Skin of body (tissue), 2 donors: ENCODE results near the gene DENND2C. TPM values are rescaled to one million over a fixed set of nuclear protein-coding genes. Genes with fewer than 3 reads are reported as not detected.
"Not testable (repeated sequence)": the region's sequence is repeated elsewhere in the genome, so short reads cannot be mapped to it uniquely, and the experiment has no call there.

Source experiments
- DNase-seq: peaks from one replicate; lab custom pipeline; 2025; lab: John Stamatoyannopoulos, UW
- total RNA-seq: library from RNA; depleted of rRNA; stranded (reverse); fragments of >200 nt; gene quantifications from one replicate; pipeline ENCODE4 v1.2.3, GENCODE V29; 2014

DENND2C gene
- total RNA-seq, 1 donor from 2014 or later, result 14.9 TPM

GRCh38 chr1:114597949-114598348 is 71.9 kb downstream of the DENND2C start:
- DNase-seq, result no peak

- DNase-seq, result no peak
Observed at GRCh38 chr1:114595602-114596001, 74.2 kb downstream of the DENND2C start.

GRCh38 chr1:114594046-114594445 is 75.8 kb downstream of the DENND2C start:
- no peak for DNase-seq

GRCh38 chr1:114589122-114589521 is 80.7 kb downstream of the DENND2C start:
- DNase-seq, result no peak

- DNase-seq, result no peak
Observed at GRCh38 chr1:114588196-114588689, 81.6 kb downstream of the DENND2C start.

GRCh38 chr1:114587203-114587991 is 82.5 kb downstream of the DENND2C start:
- DNase-seq, result no peak

GRCh38 chr1:114586513-114587047 is 83.3 kb downstream of the DENND2C start:
- DNase-seq, result no peak

GRCh38 chr1:114585231-114585630 is 84.6 kb downstream of the DENND2C start:
- DNase-seq, result no peak

GRCh38 chr1:114581335-114582287 is 88.2 kb downstream of the DENND2C start, which contains the start of gene BCAS2:
Gene BCAS2 (minus strand): TSS chr1:114581615. CDS start chr1:114581591, 24 bp downstream.
- DNase-seq, result peak; percentile 99

GRCh38 chr1:114574365-114574764 is 95.5 kb downstream of the DENND2C start:
- DNase-seq, result no peak

GRCh38 chr1:114564141-114564540 is 105.7 kb downstream of the DENND2C start:
- no peak for DNase-seq

GRCh38 chr1:114562978-114563510 is 106.8 kb downstream of the DENND2C start:
- not testable (repeated sequence) for DNase-seq

GRCh38 chr1:114561333-114561732 is 108.5 kb downstream of the DENND2C start:
- no peak for DNase-seq

- no peak for DNase-seq
Observed at GRCh38 chr1:114559356-114559755, 110.5 kb downstream of the DENND2C start.

- DNase-seq, result no peak
Observed at GRCh38 chr1:114558544-114558943, 111.3 kb downstream of the DENND2C start.

GRCh38 chr1:114554577-114554976 is 115.3 kb downstream of the DENND2C start:
- DNase-seq, result no peak

- no peak for DNase-seq
Observed at GRCh38 chr1:114552106-114552639, 117.7 kb downstream of the DENND2C start.

GRCh38 chr1:114551400-114551799 is 118.4 kb downstream of the DENND2C start:
- DNase-seq, result no peak

- no peak for DNase-seq
Observed at GRCh38 chr1:114550336-114550735, 119.5 kb downstream of the DENND2C start.

GRCh38 chr1:114549137-114549536 is 120.7 kb downstream of the DENND2C start:
- DNase-seq, result no peak

GRCh38 chr1:114547076-114547475 is 122.8 kb downstream of the DENND2C start:
- no peak for DNase-seq
